NK-92 (cell line): Measurements from ENCODE around the gene MKS1.

Experiments
- DNase-seq: peaks from one replicate; lab custom pipeline; 2025; ENCODE audit not compliant: unreplicated experiment; lab: John Stamatoyannopoulos, UW

Gene MKS1

GRCh38 chr17:58219007-58219788, at the start of gene MKS1:
Gene MKS1 (minus strand): TSS chr17:58219255. CDS start chr17:58219230, 25 bp downstream.
- DNase-seq: peak; percentile 71

GRCh38 chr17:58268326-58268725, 49.3 kb upstream of the MKS1 start:
- DNase-seq: no peak

- DNase-seq: no peak
Measured at GRCh38 chr17:58267347-58268324, 48.6 kb upstream of the MKS1 start.

GRCh38 chr17:58265902-58266875, 47.1 kb upstream of the MKS1 start:
- DNase-seq: no peak

GRCh38 chr17:58265271-58265670, 46.2 kb upstream of the MKS1 start:
- no peak for DNase-seq

GRCh38 chr17:58264407-58265103, 45.5 kb upstream of the MKS1 start:
- DNase-seq: no peak

- DNase-seq: no peak
Measured at GRCh38 chr17:58263773-58264172, 44.7 kb upstream of the MKS1 start.

- DNase-seq: no peak
Measured at GRCh38 chr17:58262149-58262548, 43.1 kb upstream of the MKS1 start.

GRCh38 chr17:58254803-58255202, 35.7 kb upstream of the MKS1 start:
- no peak for DNase-seq

GRCh38 chr17:58253082-58253481, 34.0 kb upstream of the MKS1 start:
- no peak for DNase-seq

- no peak for DNase-seq
Measured at GRCh38 chr17:58252141-58252540, 33.1 kb upstream of the MKS1 start.

- no peak for DNase-seq
Measured at GRCh38 chr17:58250344-58251011, 31.4 kb upstream of the MKS1 start.

GRCh38 chr17:58249270-58250133, 30.4 kb upstream of the MKS1 start:
- DNase-seq: no peak

- no peak for DNase-seq
Measured at GRCh38 chr17:58248955-58249269, 29.9 kb upstream of the MKS1 start.

- DNase-seq: no peak
Measured at GRCh38 chr17:58247511-58248363, 28.7 kb upstream of the MKS1 start.

- no peak for DNase-seq
Measured at GRCh38 chr17:58246781-58247180, 27.7 kb upstream of the MKS1 start.

GRCh38 chr17:58246104-58246740, 27.2 kb upstream of the MKS1 start:
- no peak for DNase-seq
